ENCODE data around the gene SPP1. TPM values are rescaled to one million over a fixed set of nuclear protein-coding genes. Genes with fewer than 3 reads are reported as not detected.

The SPP1 gene
- total RNA-seq, 2 donors from 2014 or later, result 0.21 to 7.3 TPM

Other genes with a start within 250 kb of the SPP1 start
- not detected for gene IBSP, start 176.2 kb upstream of the SPP1 start, total RNA-seq
- not detected for gene MEPE, start 142.7 kb upstream of the SPP1 start, total RNA-seq
- gene PKD2, start 31.9 kb downstream of the SPP1 start, total RNA-seq, result 10 to 100 TPM in 1 of 2 donors, 1 to 10 TPM in 1; 7.3 to 12.7 TPM
- gene ABCG2, start 182.9 kb downstream of the SPP1 start, total RNA-seq, result under 1 TPM; 0.56 to 0.63 TPM